Measurements from ENCODE around the gene ACVR1.

DNA sequence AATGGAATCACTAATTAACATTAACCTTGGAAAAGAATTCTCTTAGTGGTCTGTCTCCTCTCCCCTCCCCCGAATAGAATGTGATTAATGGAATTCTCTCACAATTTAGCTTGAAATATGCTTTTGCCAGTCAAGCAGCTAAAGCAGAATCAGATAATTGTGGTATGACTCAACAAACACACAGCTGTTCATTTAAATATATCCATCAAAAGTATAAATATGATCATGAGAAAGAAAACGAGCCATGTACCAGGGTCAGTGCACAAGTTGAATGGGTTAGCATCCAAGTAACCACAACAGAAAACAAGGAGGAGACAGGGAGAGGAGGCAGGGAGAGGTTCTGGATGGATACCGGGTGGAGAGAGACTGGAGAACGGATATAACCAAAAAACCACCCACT, 66.9 kb downstream of the ACVR1 start:
- TF ChIP-seq, protein P1, sequence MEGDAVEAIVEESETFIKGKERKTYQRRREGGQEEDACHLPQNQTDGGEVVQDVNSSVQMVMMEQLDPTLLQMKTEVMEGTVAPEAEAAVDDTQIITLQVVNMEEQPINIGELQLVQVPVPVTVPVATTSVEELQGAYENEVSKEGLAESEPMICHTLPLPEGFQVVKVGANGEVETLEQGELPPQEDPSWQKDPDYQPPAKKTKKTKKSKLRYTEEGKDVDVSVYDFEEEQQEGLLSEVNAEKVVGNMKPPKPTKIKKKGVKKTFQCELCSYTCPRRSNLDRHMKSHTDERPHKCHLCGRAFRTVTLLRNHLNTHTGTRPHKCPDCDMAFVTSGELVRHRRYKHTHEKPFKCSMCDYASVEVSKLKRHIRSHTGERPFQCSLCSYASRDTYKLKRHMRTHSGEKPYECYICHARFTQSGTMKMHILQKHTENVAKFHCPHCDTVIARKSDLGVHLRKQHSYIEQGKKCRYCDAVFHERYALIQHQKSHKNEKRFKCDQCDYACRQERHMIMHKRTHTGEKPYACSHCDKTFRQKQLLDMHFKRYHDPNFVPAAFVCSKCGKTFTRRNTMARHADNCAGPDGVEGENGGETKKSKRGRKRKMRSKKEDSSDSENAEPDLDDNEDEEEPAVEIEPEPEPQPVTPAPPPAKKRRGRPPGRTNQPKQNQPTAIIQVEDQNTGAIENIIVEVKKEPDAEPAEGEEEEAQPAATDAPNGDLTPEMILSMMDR (IDR thresholded peaks at IDR 0.05) = no peak
- TF ChIP-seq POLR2AphosphoS5 (IDR thresholded peaks at IDR 0.05; ENCODE audit: low read depth, low read length) (no peak), TCF7L2 (IDR thresholded peaks at IDR 0.05; ENCODE audit: low read depth, low read length) (no peak), SIN3A (IDR thresholded peaks at IDR 0.05; ENCODE audit: borderline replicate concordance, insufficient read depth, low read depth, low read length) (no peak)
- TF ChIP-seq, protein P2, sequence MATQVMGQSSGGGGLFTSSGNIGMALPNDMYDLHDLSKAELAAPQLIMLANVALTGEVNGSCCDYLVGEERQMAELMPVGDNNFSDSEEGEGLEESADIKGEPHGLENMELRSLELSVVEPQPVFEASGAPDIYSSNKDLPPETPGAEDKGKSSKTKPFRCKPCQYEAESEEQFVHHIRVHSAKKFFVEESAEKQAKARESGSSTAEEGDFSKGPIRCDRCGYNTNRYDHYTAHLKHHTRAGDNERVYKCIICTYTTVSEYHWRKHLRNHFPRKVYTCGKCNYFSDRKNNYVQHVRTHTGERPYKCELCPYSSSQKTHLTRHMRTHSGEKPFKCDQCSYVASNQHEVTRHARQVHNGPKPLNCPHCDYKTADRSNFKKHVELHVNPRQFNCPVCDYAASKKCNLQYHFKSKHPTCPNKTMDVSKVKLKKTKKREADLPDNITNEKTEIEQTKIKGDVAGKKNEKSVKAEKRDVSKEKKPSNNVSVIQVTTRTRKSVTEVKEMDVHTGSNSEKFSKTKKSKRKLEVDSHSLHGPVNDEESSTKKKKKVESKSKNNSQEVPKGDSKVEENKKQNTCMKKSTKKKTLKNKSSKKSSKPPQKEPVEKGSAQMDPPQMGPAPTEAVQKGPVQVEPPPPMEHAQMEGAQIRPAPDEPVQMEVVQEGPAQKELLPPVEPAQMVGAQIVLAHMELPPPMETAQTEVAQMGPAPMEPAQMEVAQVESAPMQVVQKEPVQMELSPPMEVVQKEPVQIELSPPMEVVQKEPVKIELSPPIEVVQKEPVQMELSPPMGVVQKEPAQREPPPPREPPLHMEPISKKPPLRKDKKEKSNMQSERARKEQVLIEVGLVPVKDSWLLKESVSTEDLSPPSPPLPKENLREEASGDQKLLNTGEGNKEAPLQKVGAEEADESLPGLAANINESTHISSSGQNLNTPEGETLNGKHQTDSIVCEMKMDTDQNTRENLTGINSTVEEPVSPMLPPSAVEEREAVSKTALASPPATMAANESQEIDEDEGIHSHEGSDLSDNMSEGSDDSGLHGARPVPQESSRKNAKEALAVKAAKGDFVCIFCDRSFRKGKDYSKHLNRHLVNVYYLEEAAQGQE (IDR thresholded peaks at IDR 0.05; ENCODE audit: insufficient read depth in 1 of 2, low read depth in 2 of 2, low read length in 1 of 2) = no peak

Data from Panc1 (cell line).